Heart left ventricle (tissue), 16 donors: ENCODE results near the gene DBX1. TPM values are rescaled to one million over a fixed set of nuclear protein-coding genes. Genes with fewer than 3 reads are reported as not detected.

Source experiments
- ATAC-seq, 4 donors: fragments of 200-7000 bp; cut with Tn5 transposase; one replicate each; pipeline ENCODE4 v1.9.1; 2020 to 2022; ENCODE audit warnings: moderate library complexity in 4 of 4, mild to moderate bottlenecking in 3 of 4, moderate number of reproducible peaks in 1 of 4
- DNase-seq, 5 donors: peaks; one replicate each; pipeline ENCODE4 v3.0.0-alpha.2; 2020
- H3K27ac ChIP-seq, 12 donors: fragments of 200-600 bp; sonication (generic) in 4 of 12; one replicate each; pipeline versions ENCODE4 v1.5.0 to v1.8.0; 2016 to 2022; ENCODE audit warnings: mild to moderate bottlenecking in 2 of 12
- H3K27me3 ChIP-seq, 9 donors: fragments of 200-600 bp; sonication (generic) in 2 of 9; one replicate each; pipeline versions ENCODE4 v1.5.1 to v1.8.0; 2016 to 2022; ENCODE audit warnings: mild to moderate bottlenecking in 3 of 9
- H3K36me3 ChIP-seq, 9 donors: fragments of 200-600 bp; sonication (generic) in 2 of 9; one replicate each; pipeline versions ENCODE4 v1.5.0 to v1.8.0; 2018 to 2022; ENCODE audit warnings: mild to moderate bottlenecking in 2 of 9
- H3K4me1 ChIP-seq, 12 donors: fragments of 200-600 bp; sonication (generic) in 4 of 12; one replicate each; pipeline versions ENCODE4 v1.5.0 to v1.8.0; 2016 to 2022; ENCODE audit warnings: mild to moderate bottlenecking in 3 of 12
- H3K4me3 ChIP-seq, 12 donors: fragments of 200-600 bp; sonication (generic) in 4 of 12; one replicate each; pipeline versions ENCODE4 v1.5.0 to v1.8.0; 2017 to 2022; ENCODE audit warnings: mild to moderate bottlenecking in 9 of 12, moderate library complexity in 4 of 12
- H3K9me3 ChIP-seq, 12 donors: fragments of 200-600 bp; sonication (generic) in 4 of 12; one replicate each; pipeline versions ENCODE4 v1.5.0 to v1.8.0; 2016 to 2022; ENCODE audit warnings: mild to moderate bottlenecking in 1 of 12
- POLR2A ChIP-seq, 2 donors: fragments of 450-650 bp; IDR thresholded peaks; one replicate each; pipeline ENCODE4 v1.6.1; 2017; ENCODE audit warnings: antibody characterized with exemption in 2 of 2, mild to moderate bottlenecking in 2 of 2, moderate library complexity in 2 of 2
- WGBS, 4 donors: extraction: QIAGEN DNeasy Blood & Tissue Kit in 2 of 4; methylation state at CpG; one replicate each; pipeline versions ENCODE4 v1.1.5 to v1.1.7; 2013 to 2018; 5-methylcytosine and 5-hydroxymethylcytosine counted together
- intact Hi-C, 10 donors: fragments of 100-400 bp; cut with DNase I; formaldehyde crosslinking; loops; one replicate each; pipeline versions ENCODE4 v1.11.1 to v1.14.2; 2022
- polyA plus RNA-seq, 2 donors: library from polyadenylated mRNA; stranded (reverse); fragments of 200-250 nt; gene quantifications; one replicate each; pipeline ENCODE4 v1.2.3, GENCODE V29; 2013
- total RNA-seq, 9 donors: library from RNA; depleted of rRNA in 2 of 9; stranded (reverse); fragments of >200 nt in 2 of 9; fragmentation: NEBNext Ultra II Directional in 3 of 9; extraction: Animal tissue kit (Norgen Biotek cat#: 25700) in 3 of 9; gene quantifications; one replicate each; pipeline versions ENCODE4 v1.1.0 to v1.2.4, GENCODE V29; 2016 to 2023
- TF ChIP-seq, protein P1 (sequence below), 12 donors: fragments of 200-600 bp; sonication (generic) in 4 of 12; IDR thresholded peaks; one replicate each; pipeline versions ENCODE4 v1.5.0 to v1.8.0; 2018 to 2022; ENCODE audit warnings: antibody characterized with exemption in 12 of 12, mild to moderate bottlenecking in 5 of 12
- donor health status: ischemic (EF 13 %, LVEDD 7.1; RV severe dilation, severe dysfunction).
- donor health status: healthy with polysubstance abuse.
- donor health status: DM: no; HTN: yes; CAD: no.
- donor health status: DM: no; HTN: no; CAD: no.
- donor health status: ischemic (EF 25% LVEDD 6.9; RV normal size, moderate dysfunction).
- donor health status: ischemic (EF 25% LVEDD 5.7; RV mildly dilated, moderate dysfunction).
- donor health status: healthy.
- donor health status: DM: yes; HTN: yes; CAD: no.
- donor health status: ischemic (EF 35%, LVEDD 5.7; RV mildly dilated, moderate dysfunction).
- donor health status: nonischemic (EF 11% LVEDD 7.7; RV severe dilation, severe dysfunction).
- donor health status: DM: yes; HTN: yes; CAD: no.
- donor health status: PGD.
- donor health status: ischemic (EF 29% LVEDD 5.4; RV normal size, mild dysfunction).
- donor health status: nonischemic (EF 23%, LVEDD 6.1; RV moderate dilation, normal function).

DBX1 gene
- total and polyA plus RNA-seq, 11 donors = not detected

- H3K27me3 ChIP-seq = no peaks in the 10 kb centered on the region
- H3K4me1 ChIP-seq = no peaks in the 10 kb centered on the region
- WGBS, 4 donors = 92 to 96% (median 94%) methylated on average over 7 of the region's 7 CpGs
- DNase-seq (no peak), ATAC-seq (no peak)
- H3K9me3 ChIP-seq = no peaks in the 10 kb centered on the region
- peaks cover 0 to 55% (median 24%) of the 10 kb centered on the region in 9 donors for H3K36me3 ChIP-seq
- intact Hi-C loops = loop anchor here in 1 of 10 donors (10.0 kb wide), 1 partner anchor 566 kb away; no protein-coding TSS in a partner anchor
- H3K27ac ChIP-seq = no peak overlapping the region
- TF ChIP-seq, protein P1, sequence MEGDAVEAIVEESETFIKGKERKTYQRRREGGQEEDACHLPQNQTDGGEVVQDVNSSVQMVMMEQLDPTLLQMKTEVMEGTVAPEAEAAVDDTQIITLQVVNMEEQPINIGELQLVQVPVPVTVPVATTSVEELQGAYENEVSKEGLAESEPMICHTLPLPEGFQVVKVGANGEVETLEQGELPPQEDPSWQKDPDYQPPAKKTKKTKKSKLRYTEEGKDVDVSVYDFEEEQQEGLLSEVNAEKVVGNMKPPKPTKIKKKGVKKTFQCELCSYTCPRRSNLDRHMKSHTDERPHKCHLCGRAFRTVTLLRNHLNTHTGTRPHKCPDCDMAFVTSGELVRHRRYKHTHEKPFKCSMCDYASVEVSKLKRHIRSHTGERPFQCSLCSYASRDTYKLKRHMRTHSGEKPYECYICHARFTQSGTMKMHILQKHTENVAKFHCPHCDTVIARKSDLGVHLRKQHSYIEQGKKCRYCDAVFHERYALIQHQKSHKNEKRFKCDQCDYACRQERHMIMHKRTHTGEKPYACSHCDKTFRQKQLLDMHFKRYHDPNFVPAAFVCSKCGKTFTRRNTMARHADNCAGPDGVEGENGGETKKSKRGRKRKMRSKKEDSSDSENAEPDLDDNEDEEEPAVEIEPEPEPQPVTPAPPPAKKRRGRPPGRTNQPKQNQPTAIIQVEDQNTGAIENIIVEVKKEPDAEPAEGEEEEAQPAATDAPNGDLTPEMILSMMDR (IDR thresholded peaks at IDR 0.05) = no peak
- no peak for TF ChIP-seq POLR2A (IDR thresholded peaks at IDR 0.05)
- no peak overlapping the region for H3K4me3 ChIP-seq
These were observed 39.9 kb downstream of the DBX1 start for GRCh38 chr11:20120134-20120925.

- 91 to 95% (median 93%) methylated on average over 12 of the region's 12 CpGs for WGBS, 4 donors
- no peak for ATAC-seq
- no peak for DNase-seq
- intact Hi-C loops = no loop called here
- Histone ChIP-seq H3K4me3 (no peak overlapping the region), H3K4me1 (no peaks in the 10 kb centered on the region), H3K9me3 (no peaks in the 10 kb centered on the region), H3K27me3 (no peaks in the 10 kb centered on the region), H3K27ac (no peak overlapping the region), H3K36me3 (peaks cover 0 to 64% (median 33%) of the 10 kb centered on the region in 9 donors)
- TF ChIP-seq, protein P1 (IDR thresholded peaks at IDR 0.05) = no peak
- no peak for TF ChIP-seq POLR2A (IDR thresholded peaks at IDR 0.05)
These were observed 41.0 kb downstream of the DBX1 start for GRCh38 chr11:20119315-20119714.

GRCh38 chr11:20118209-20118608 lies 42.1 kb downstream of the DBX1 start:
- Histone ChIP-seq H3K27me3 (no peaks in the 10 kb centered on the region), H3K27ac (no peak overlapping the region), H3K4me1 (peaks cover 0 to 1% (median 0%) of the 10 kb centered on the region in 12 donors), H3K36me3 (peaks cover 0 to 75% (median 38%) of the 10 kb centered on the region in 9 donors), H3K4me3 (no peak overlapping the region), H3K9me3 (no peaks in the 10 kb centered on the region)
- DNase-seq (no peak), ATAC-seq (peak in 1 of 4 donors; percentile 19)
- WGBS, 4 donors = 89 to 95% (median 92%) methylated on average over 15 of the region's 15 CpGs
- intact Hi-C loops = no loop called here
- TF ChIP-seq POLR2A (IDR thresholded peaks at IDR 0.05) = no peak
- TF ChIP-seq, protein P1 (IDR thresholded peaks at IDR 0.05) = no peak

- 74 to 82% (median 77%) methylated on average over 5 of the region's 5 CpGs for WGBS, 4 donors
- DNase-seq = no peak
- no peaks in the 10 kb centered on the region for H3K27me3 ChIP-seq
- TF ChIP-seq, protein P1 (IDR thresholded peaks at IDR 0.05) = no peak
- TF ChIP-seq POLR2A (IDR thresholded peaks at IDR 0.05) = no peak
- H3K4me3 ChIP-seq = no peak overlapping the region
- H3K9me3 ChIP-seq = no peaks in the 10 kb centered on the region
- intact Hi-C loops = no loop called here
- peaks cover 0 to 10% (median 7%) of the 10 kb centered on the region in 12 donors for H3K4me1 ChIP-seq
- H3K27ac ChIP-seq = no peak overlapping the region
- no peak for ATAC-seq
- peaks cover 0 to 76% (median 38%) of the 10 kb centered on the region in 9 donors for H3K36me3 ChIP-seq
These were observed 43.0 kb downstream of the DBX1 start for GRCh38 chr11:20117291-20117690.
